ENCODE results near the gene ZMYND15. TPM values are rescaled to one million over a fixed set of nuclear protein-coding genes. Genes with fewer than 3 reads are reported as not detected.

Gene ZMYND15
- total and polyA plus RNA-seq, 2 of the 13 experiments (the other 11 are each of a cell fraction or from before 2014, with no cell fraction given): 0.24 to 2.7 TPM

DNA sequence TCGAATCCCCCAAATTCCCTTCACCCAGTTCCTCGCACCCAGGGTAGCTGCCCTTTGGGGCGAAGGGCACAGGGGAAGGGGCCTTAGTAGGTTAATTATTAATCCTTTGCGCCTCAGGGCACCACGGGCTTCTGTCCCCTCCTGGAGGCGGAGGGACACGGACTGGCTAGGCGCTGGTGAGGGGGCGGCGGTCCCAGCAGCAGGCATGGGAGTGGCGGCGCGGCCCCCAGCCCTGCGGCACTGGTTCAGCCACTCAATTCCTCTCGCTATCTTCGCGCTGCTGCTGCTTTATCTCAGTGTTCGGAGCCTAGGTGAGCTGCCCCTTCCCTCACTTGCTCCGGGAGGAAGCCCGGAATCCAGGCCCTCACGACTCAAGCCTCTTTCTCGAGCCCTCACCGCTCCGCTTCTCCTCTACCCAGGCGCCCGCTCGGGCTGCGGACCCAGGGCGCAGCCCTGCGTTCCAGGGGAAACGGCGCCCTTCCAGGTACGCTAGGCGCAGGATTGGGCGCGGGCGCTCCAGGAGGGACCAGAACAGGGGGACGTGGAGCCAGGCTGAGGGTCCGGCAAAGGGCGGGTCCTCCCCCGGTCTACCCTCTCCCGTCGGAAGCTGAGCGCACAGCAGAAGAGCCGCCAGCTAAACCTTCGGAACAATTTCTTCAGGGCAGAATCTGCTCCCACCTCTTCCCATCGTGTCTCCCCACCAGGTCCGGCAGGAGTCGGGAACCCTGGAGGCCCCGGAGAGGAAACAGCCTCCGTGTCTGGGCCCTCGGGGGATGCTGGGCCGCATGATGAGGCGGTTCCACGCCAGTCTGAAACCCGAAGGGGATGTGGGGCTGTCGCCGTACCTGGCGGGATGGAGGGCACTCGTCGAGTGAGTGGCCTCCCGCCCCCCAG, 49.4 kb downstream of the ZMYND15 start, which contains the start of gene GLTPD2 (continued):
- TF ChIP-seq SP1 (IDR thresholded peaks at IDR 0.05) (no peak), SP1 (CRISPR knock-in tag; IDR thresholded peaks at IDR 0.05) (no peak), ZBTB3 (CRISPR knock-in tag; IDR thresholded peaks at IDR 0.05; ENCODE audit: borderline replicate concordance, low read depth) (no peak), ZNF34 (CRISPR knock-in tag; IDR thresholded peaks at IDR 0.05; ENCODE audit: borderline replicate concordance) (no peak), ZFP62 (CRISPR knock-in tag; IDR thresholded peaks at IDR 0.05) (no peak), ZNF552 (CRISPR knock-in tag; IDR thresholded peaks at IDR 0.05; ENCODE audit: borderline replicate concordance) (0 out of 2 replicates have a peak, but pooled peaks have one; percentile 63), ZNF329 (CRISPR knock-in tag; IDR thresholded peaks at IDR 0.05; ENCODE audit: low read depth) (no peak; the same call in 1 of the 2 replicates), SRSF1 (optimal IDR thresholded peaks at IDR 0.05; ENCODE audit: low read depth, low read length) (peak; percentile 38), CHD2 (IDR thresholded peaks at IDR 0.05; ENCODE audit: low read depth, low read length) (no peak), ZMYM2 (CRISPR knock-in tag; IDR thresholded peaks at IDR 0.05) (no peak), FLYWCH1 (CRISPR knock-in tag; IDR thresholded peaks at IDR 0.05) (no peak), ZNF260 (CRISPR knock-in tag; IDR thresholded peaks at IDR 0.05; ENCODE audit: borderline replicate concordance, low read depth) (no peak), CREB1 (IDR thresholded peaks at IDR 0.05) (no peak), CREB1 (CRISPR knock-in tag; IDR thresholded peaks at IDR 0.05) (peak; percentile 32; the same call in 1 of the 2 replicates), CSRNP1 (CRISPR knock-in tag; IDR thresholded peaks at IDR 0.05) (no peak), ZNF441 (CRISPR knock-in tag; IDR thresholded peaks at IDR 0.05; ENCODE audit: borderline replicate concordance) (no peak), FOXK1 (CRISPR knock-in tag; IDR thresholded peaks at IDR 0.05; ENCODE audit: borderline replicate concordance, low read depth) (no peak), ERF (CRISPR knock-in tag; IDR thresholded peaks at IDR 0.05) (peak; percentile 83), MAFF (IDR thresholded peaks at IDR 0.05; ENCODE audit: low read depth, low read length) (no peak), U2AF1 (optimal IDR thresholded peaks at IDR 0.05; ENCODE audit: low read depth, low read length) (no peak), EEA1 (CRISPR knock-in tag; IDR thresholded peaks at IDR 0.05; ENCODE audit: borderline replicate concordance) (no peak), KDM2A (CRISPR knock-in tag; IDR thresholded peaks at IDR 0.05; ENCODE audit: borderline replicate concordance, low read depth) (peak; percentile 94), ZNF768 (CRISPR knock-in tag; IDR thresholded peaks at IDR 0.05) (peak; percentile 33; the same call in 1 of the 2 replicates)
- TF ChIP-seq, protein P1, sequence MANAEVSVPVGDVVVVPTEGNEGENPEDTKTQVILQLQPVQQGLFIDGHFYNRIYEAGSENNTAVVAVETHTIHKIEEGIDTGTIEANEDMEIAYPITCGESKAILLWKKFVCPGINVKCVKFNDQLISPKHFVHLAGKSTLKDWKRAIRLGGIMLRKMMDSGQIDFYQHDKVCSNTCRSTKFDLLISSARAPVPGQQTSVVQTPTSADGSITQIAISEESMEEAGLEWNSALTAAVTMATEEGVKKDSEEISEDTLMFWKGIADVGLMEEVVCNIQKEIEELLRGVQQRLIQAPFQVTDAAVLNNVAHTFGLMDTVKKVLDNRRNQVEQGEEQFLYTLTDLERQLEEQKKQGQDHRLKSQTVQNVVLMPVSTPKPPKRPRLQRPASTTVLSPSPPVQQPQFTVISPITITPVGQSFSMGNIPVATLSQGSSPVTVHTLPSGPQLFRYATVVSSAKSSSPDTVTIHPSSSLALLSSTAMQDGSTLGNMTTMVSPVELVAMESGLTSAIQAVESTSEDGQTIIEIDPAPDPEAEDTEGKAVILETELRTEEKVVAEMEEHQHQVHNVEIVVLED (CRISPR knock-in tag; IDR thresholded peaks at IDR 0.05; ENCODE audit: borderline replicate concordance): peak; percentile 44; the same call in 1 of the 2 replicates
- TF ChIP-seq, protein P2, sequence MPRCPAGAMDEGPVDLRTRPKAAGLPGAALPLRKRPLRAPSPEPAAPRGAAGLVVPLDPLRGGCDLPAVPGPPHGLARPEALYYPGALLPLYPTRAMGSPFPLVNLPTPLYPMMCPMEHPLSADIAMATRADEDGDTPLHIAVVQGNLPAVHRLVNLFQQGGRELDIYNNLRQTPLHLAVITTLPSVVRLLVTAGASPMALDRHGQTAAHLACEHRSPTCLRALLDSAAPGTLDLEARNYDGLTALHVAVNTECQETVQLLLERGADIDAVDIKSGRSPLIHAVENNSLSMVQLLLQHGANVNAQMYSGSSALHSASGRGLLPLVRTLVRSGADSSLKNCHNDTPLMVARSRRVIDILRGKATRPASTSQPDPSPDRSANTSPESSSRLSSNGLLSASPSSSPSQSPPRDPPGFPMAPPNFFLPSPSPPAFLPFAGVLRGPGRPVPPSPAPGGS (CRISPR knock-in tag; IDR thresholded peaks at IDR 0.05): peak; percentile 47; the same call in 1 of the 2 replicates
